ENCODE measurements around the gene PRG2.

Gene PRG2

GRCh38 chr11:57396744-57397143 lies 6.3 kb upstream of the PRG2 start:
- Histone ChIP-seq H3K4me2 (ENCODE audit: low read length) (no peak overlapping the region), H3K4ac (ENCODE audit: low read depth, low read length) (no peak overlapping the region), H3K9ac (ENCODE audit: low read length) (no peak overlapping the region), H3K56ac (ENCODE audit: low read length) (no peak overlapping the region), H2BK120ac (ENCODE audit: low read depth, low read length) (no peak overlapping the region), H2BK15ac (replicated peaks; ENCODE audit: low read depth) (no peak overlapping the region), H3K79me2 (ENCODE audit: control insufficient read depth, insufficient read depth, low read length) (no peaks in the 10 kb centered on the region), H4K8ac (ENCODE audit: low read depth, low read length) (no peak overlapping the region), H3K27me3 (ENCODE audit: insufficient read depth, low read length, poor library complexity) (no peaks in the 10 kb centered on the region), H4K5ac (ENCODE audit: low read length) (no peak overlapping the region), H3K23ac (ENCODE audit: low read length) (no peak overlapping the region), H2AK5ac (ENCODE audit: low read length) (no peak overlapping the region), H3K4me1 (ENCODE audit: control insufficient read depth, low read depth, low read length) (no peaks in the 10 kb centered on the region), H3K27ac (ENCODE audit: low read depth, low read length) (no peak overlapping the region), H3K36me3 (ENCODE audit: control insufficient read depth, insufficient read depth, low read length) (no peaks in the 10 kb centered on the region), H2BK5ac (ENCODE audit: low read length) (no peak overlapping the region), H3K18ac (ENCODE audit: low read length) (no peak overlapping the region), H3K4me3 (ENCODE audit: low read length) (no peak overlapping the region), H3K79me1 (ENCODE audit: low read length) (no peaks in the 10 kb centered on the region)
- WGBS (ENCODE audit: extremely low coverage, insufficient coverage, low lambda C conversion rate): no CpG with 5 or more reads among the region's 2 CpGs
- DNase-seq: no peak

GRCh38 chr11:57395905-57396623 lies 5.6 kb upstream of the PRG2 start:
- Histone ChIP-seq H3K4ac (ENCODE audit: low read depth, low read length) (no peak overlapping the region), H4K5ac (ENCODE audit: low read length) (no peak overlapping the region), H2AK5ac (ENCODE audit: low read length) (no peak overlapping the region), H3K4me1 (ENCODE audit: control insufficient read depth, low read depth, low read length) (no peaks in the 10 kb centered on the region), H3K18ac (ENCODE audit: low read length) (no peak overlapping the region), H3K36me3 (ENCODE audit: control insufficient read depth, insufficient read depth, low read length) (no peaks in the 10 kb centered on the region), H4K8ac (ENCODE audit: low read depth, low read length) (no peak overlapping the region), H3K56ac (ENCODE audit: low read length) (no peak overlapping the region), H3K9ac (ENCODE audit: low read length) (no peak overlapping the region), H3K4me3 (ENCODE audit: low read length) (no peak overlapping the region), H3K79me2 (ENCODE audit: control insufficient read depth, insufficient read depth, low read length) (no peaks in the 10 kb centered on the region), H2BK5ac (ENCODE audit: low read length) (no peak overlapping the region), H3K4me2 (ENCODE audit: low read length) (no peak overlapping the region), H2BK15ac (replicated peaks; ENCODE audit: low read depth) (no peak overlapping the region), H3K27me3 (ENCODE audit: insufficient read depth, low read length, poor library complexity) (no peaks in the 10 kb centered on the region), H3K27ac (ENCODE audit: low read depth, low read length) (no peak overlapping the region), H2BK120ac (ENCODE audit: low read depth, low read length) (no peak overlapping the region), H3K23ac (ENCODE audit: low read length) (no peak overlapping the region), H3K79me1 (ENCODE audit: low read length) (no peaks in the 10 kb centered on the region)
- no CpG with 5 or more reads among the region's 11 CpGs for WGBS (ENCODE audit: extremely low coverage, insufficient coverage, low lambda C conversion rate)
- no peak for DNase-seq

DNA sequence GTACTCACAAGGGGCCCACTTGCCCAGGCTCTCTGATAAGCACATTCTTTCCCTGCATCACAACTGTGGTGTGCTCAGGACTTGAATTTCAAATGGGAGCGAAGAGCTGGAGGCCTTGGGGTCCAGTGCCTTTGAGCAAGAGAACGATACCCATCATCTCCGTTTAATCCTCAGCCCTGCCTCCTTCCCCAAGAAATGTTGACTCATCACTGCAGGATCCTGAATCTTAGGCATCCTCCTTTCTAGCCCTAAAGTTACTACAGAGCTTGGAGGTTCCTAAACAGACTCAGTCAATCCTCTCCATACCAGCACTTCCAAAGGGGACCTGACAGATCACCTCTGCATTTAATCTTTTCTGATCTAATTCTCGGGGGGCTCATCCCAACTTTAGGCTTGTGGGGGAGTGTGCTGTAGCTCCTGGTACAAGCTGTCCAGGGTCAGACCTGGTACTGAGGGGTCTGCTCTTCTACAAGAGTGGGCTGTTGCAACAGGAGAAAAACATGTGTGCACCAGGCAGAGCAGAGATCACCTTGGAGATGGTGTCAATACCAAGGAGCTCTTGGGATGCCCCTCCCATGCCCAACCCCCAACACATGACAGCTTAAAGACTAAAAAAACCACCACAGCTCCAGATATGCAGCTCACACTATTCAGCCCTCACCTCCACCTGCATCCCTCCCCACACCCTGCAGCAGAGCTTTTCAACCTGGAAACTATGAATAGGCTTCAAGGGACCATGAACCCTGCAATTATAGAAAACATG lies 3.9 kb upstream of the PRG2 start:
- Histone ChIP-seq H2BK120ac (ENCODE audit: low read depth, low read length) (no peak overlapping the region), H4K5ac (ENCODE audit: low read length) (no peak overlapping the region), H3K4me2 (ENCODE audit: low read length) (no peak overlapping the region), H3K4ac (ENCODE audit: low read depth, low read length) (no peak overlapping the region), H3K27me3 (ENCODE audit: insufficient read depth, low read length, poor library complexity) (no peaks in the 10 kb centered on the region), H3K56ac (ENCODE audit: low read length) (no peak overlapping the region), H3K23ac (ENCODE audit: low read length) (no peak overlapping the region), H3K18ac (ENCODE audit: low read length) (no peak overlapping the region), H3K4me3 (ENCODE audit: low read length) (no peak overlapping the region), H4K8ac (ENCODE audit: low read depth, low read length) (no peak overlapping the region), H3K79me1 (ENCODE audit: low read length) (no peaks in the 10 kb centered on the region), H3K36me3 (ENCODE audit: control insufficient read depth, insufficient read depth, low read length) (no peaks in the 10 kb centered on the region), H3K79me2 (ENCODE audit: control insufficient read depth, insufficient read depth, low read length) (no peaks in the 10 kb centered on the region), H2BK15ac (replicated peaks; ENCODE audit: low read depth) (no peak overlapping the region), H2BK5ac (ENCODE audit: low read length) (no peak overlapping the region), H3K4me1 (ENCODE audit: control insufficient read depth, low read depth, low read length) (no peaks in the 10 kb centered on the region), H3K27ac (ENCODE audit: low read depth, low read length) (no peak overlapping the region), H2AK5ac (ENCODE audit: low read length) (no peak overlapping the region), H3K9ac (ENCODE audit: low read length) (no peak overlapping the region)
- DNase-seq: no peak
- no CpG with 5 or more reads among the region's 4 CpGs for WGBS (ENCODE audit: extremely low coverage, insufficient coverage, low lambda C conversion rate)

DNA sequence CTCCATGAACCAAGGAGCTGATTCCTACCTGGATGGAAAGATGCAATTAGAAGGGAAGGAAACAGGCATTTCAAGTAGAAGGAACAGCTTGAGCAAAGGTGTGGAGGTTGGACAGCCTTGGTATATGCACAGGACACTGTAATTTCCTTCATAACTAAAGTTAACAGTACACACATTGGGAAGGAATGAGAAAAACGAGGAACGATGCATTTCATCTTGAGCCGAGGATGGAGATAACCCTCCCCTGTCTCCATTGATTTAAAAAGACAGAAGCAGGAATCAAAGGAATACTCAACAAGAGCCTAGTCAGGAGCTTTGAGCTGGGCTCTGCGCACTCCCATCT lies 2.3 kb upstream of the PRG2 start:
- WGBS (ENCODE audit: extremely low coverage, insufficient coverage, low lambda C conversion rate): no CpG with 5 or more reads among the region's 4 CpGs
- H3K27me3 ChIP-seq (ENCODE audit: insufficient read depth, low read length, poor library complexity): no peaks in the 10 kb centered on the region
- H3K79me2 ChIP-seq (ENCODE audit: control insufficient read depth, insufficient read depth, low read length): no peaks in the 10 kb centered on the region

GRCh38 chr11:57392066-57392762 lies 1.8 kb upstream of the PRG2 start:
- no peak overlapping the region for H2BK120ac ChIP-seq (ENCODE audit: low read depth, low read length)
- whole genome bisulfite sequencing (ENCODE audit: extremely low coverage, insufficient coverage, low lambda C conversion rate): no CpG with 5 or more reads among the region's 8 CpGs

More for the DNA sequence above, 2.3 kb upstream of the PRG2 start:
- H3K18ac ChIP-seq (ENCODE audit: low read length): no peak overlapping the region
- H2BK15ac ChIP-seq (replicated peaks; ENCODE audit: low read depth): no peak overlapping the region
- H3K23ac ChIP-seq (ENCODE audit: low read length): no peak overlapping the region
- no peak overlapping the region for H4K5ac ChIP-seq (ENCODE audit: low read length)
- H3K4me3 ChIP-seq (ENCODE audit: low read length): no peak overlapping the region
- H3K4me2 ChIP-seq (ENCODE audit: low read length): no peak overlapping the region
- DNase-seq: no peak
- no peak overlapping the region for H3K56ac ChIP-seq (ENCODE audit: low read length)
- no peak overlapping the region for H2AK5ac ChIP-seq (ENCODE audit: low read length)
- no peak overlapping the region for H4K8ac ChIP-seq (ENCODE audit: low read depth, low read length)
- H3K36me3 ChIP-seq (ENCODE audit: control insufficient read depth, insufficient read depth, low read length): no peaks in the 10 kb centered on the region
- H3K9ac ChIP-seq (ENCODE audit: low read length): no peak overlapping the region
- no peak overlapping the region for H2BK120ac ChIP-seq (ENCODE audit: low read depth, low read length)
- H2BK5ac ChIP-seq (ENCODE audit: low read length): no peak overlapping the region
- no peaks in the 10 kb centered on the region for H3K4me1 ChIP-seq (ENCODE audit: control insufficient read depth, low read depth, low read length)
- no peak overlapping the region for H3K27ac ChIP-seq (ENCODE audit: low read depth, low read length)
- no peak overlapping the region for H3K4ac ChIP-seq (ENCODE audit: low read depth, low read length)
- no peaks in the 10 kb centered on the region for H3K79me1 ChIP-seq (ENCODE audit: low read length)

More at GRCh38 chr11:57392066-57392762, 1.8 kb upstream of the PRG2 start:
- Histone ChIP-seq H3K23ac (ENCODE audit: low read length) (no peak overlapping the region), H3K4me3 (ENCODE audit: low read length) (no peak overlapping the region), H3K9ac (ENCODE audit: low read length) (no peak overlapping the region), H4K8ac (ENCODE audit: low read depth, low read length) (no peak overlapping the region), H3K18ac (ENCODE audit: low read length) (no peak overlapping the region), H3K27me3 (ENCODE audit: insufficient read depth, low read length, poor library complexity) (no peaks in the 10 kb centered on the region), H3K4ac (ENCODE audit: low read depth, low read length) (no peak overlapping the region), H3K79me1 (ENCODE audit: low read length) (no peaks in the 10 kb centered on the region), H3K4me1 (ENCODE audit: control insufficient read depth, low read depth, low read length) (no peaks in the 10 kb centered on the region), H2BK5ac (ENCODE audit: low read length) (no peak overlapping the region), H4K5ac (ENCODE audit: low read length) (no peak overlapping the region), H3K36me3 (ENCODE audit: control insufficient read depth, insufficient read depth, low read length) (no peaks in the 10 kb centered on the region), H3K27ac (ENCODE audit: low read depth, low read length) (no peak overlapping the region), H2BK15ac (replicated peaks; ENCODE audit: low read depth) (no peak overlapping the region), H3K56ac (ENCODE audit: low read length) (no peak overlapping the region), H2AK5ac (ENCODE audit: low read length) (no peak overlapping the region), H3K4me2 (ENCODE audit: low read length) (no peak overlapping the region), H3K79me2 (ENCODE audit: control insufficient read depth, insufficient read depth, low read length) (no peaks in the 10 kb centered on the region)
- no peak for DNase-seq
